Measurements from ENCODE around the gene BCAT1.
"Not testable (repeated sequence)": the region's sequence is repeated elsewhere in the genome, so short reads cannot be mapped to it uniquely, and the experiment has no call there.

Gene BCAT1

GRCh38 chr12:24921251-24922038 is 27.5 kb downstream of the BCAT1 start:
- DNase-seq: no peak

GRCh38 chr12:24920141-24920540 is 28.8 kb downstream of the BCAT1 start:
- no peak for DNase-seq

- no peak for DNase-seq
These were observed 29.4 kb downstream of the BCAT1 start for GRCh38 chr12:24919346-24920001.

- no peak for DNase-seq
These were observed 30.3 kb downstream of the BCAT1 start for GRCh38 chr12:24918596-24918995.

GRCh38 chr12:24915501-24915900 is 33.4 kb downstream of the BCAT1 start:
- DNase-seq: no peak

GRCh38 chr12:24913953-24914352 is 34.9 kb downstream of the BCAT1 start:
- DNase-seq: no peak

- DNase-seq: no peak
These were observed 35.8 kb downstream of the BCAT1 start for GRCh38 chr12:24913130-24913529.

GRCh38 chr12:24911271-24911791 is 37.6 kb downstream of the BCAT1 start:
- DNase-seq: no peak

- not testable (repeated sequence) for DNase-seq
These were observed 38.7 kb downstream of the BCAT1 start for GRCh38 chr12:24910192-24910591.

- DNase-seq: no peak
These were observed 39.2 kb downstream of the BCAT1 start for GRCh38 chr12:24909667-24910066.

- DNase-seq: no peak
These were observed 41.4 kb downstream of the BCAT1 start for GRCh38 chr12:24907464-24907863.

GRCh38 chr12:24906141-24906540 is 42.8 kb downstream of the BCAT1 start:
- DNase-seq: no peak

- DNase-seq: no peak
These were observed 43.5 kb downstream of the BCAT1 start for GRCh38 chr12:24905431-24905830.

GRCh38 chr12:24904871-24905270 is 44.0 kb downstream of the BCAT1 start:
- DNase-seq: no peak

GRCh38 chr12:24903329-24904088 is 45.4 kb downstream of the BCAT1 start:
- DNase-seq: no peak

GRCh38 chr12:24902511-24903328 is 46.2 kb downstream of the BCAT1 start:
- DNase-seq: no peak

- no peak for DNase-seq
These were observed 47.1 kb downstream of the BCAT1 start for GRCh38 chr12:24901576-24902461.

GRCh38 chr12:24900196-24900595 is 48.7 kb downstream of the BCAT1 start:
- DNase-seq: no peak

GRCh38 chr12:24899503-24900075 is 49.3 kb downstream of the BCAT1 start:
- no peak for DNase-seq

GRCh38 chr12:24898606-24899005 is 50.3 kb downstream of the BCAT1 start:
- no peak for DNase-seq

- no peak for DNase-seq
These were observed 50.7 kb downstream of the BCAT1 start for GRCh38 chr12:24898185-24898584.

Data from GF-D8 (cell line).